Neural progenitor cell (in vitro differentiated cells): ENCODE measurements around the gene MTHFR. TPM values are rescaled to one million over a fixed set of nuclear protein-coding genes. Genes with fewer than 3 reads are reported as not detected.

Source experiments
- DNase-seq: peaks from one replicate; pipeline ENCODE4 v3.0.0-alpha.2; 2016; ENCODE audit warnings: low spot score
- H2AFZ ChIP-seq: fragments of 200-600 bp; sonication (generic); replicated peaks from 2 replicates; pipeline ENCODE4 v1.6.1; 2016; ENCODE audit warnings: antibody characterized with exemption
- H3F3A ChIP-seq: fragments of 200-600 bp; sonication (generic); 2 replicates; pipeline ENCODE4 v1.6.1; 2016; ENCODE audit warnings: antibody characterized with exemption, low read depth
- H3K27ac ChIP-seq: fragments of 200-600 bp; sonication (generic); 2 replicates; pipeline ENCODE4 v1.5.1; 2016; ENCODE audit warnings: mild to moderate bottlenecking
- H3K27me3 ChIP-seq: fragments of 200-600 bp; sonication (generic); 2 replicates; pipeline ENCODE4 v1.6.1; 2016; ENCODE audit warnings: mild to moderate bottlenecking, moderate library complexity
- H3K36me3 ChIP-seq: fragments of 200-600 bp; sonication (generic); 2 replicates; pipeline ENCODE4 v1.5.1; 2016
- H3K4me1 ChIP-seq: fragments of 200-600 bp; sonication (generic); 2 replicates; pipeline ENCODE4 v1.6.1; 2016; ENCODE audit warnings: mixed run types
- H3K4me2 ChIP-seq: fragments of 200-600 bp; sonication (generic); 2 replicates; pipeline ENCODE4 v1.6.1; 2016
- H3K4me3 ChIP-seq: fragments of 200-600 bp; sonication (generic); 2 replicates; pipeline ENCODE4 v1.5.1; 2016
- H3K79me2 ChIP-seq: fragments of 200-600 bp; sonication (generic); 2 replicates; pipeline ENCODE4 v1.6.1; 2016; ENCODE audit warnings: low read depth
- H3K9ac ChIP-seq: fragments of 200-600 bp; sonication (generic); 2 replicates; pipeline ENCODE4 v1.6.1; 2016
- H3K9me3 ChIP-seq: fragments of 200-600 bp; sonication (generic); 2 replicates; pipeline ENCODE4 v1.5.1; 2016; ENCODE audit warnings: low read depth
- H4K20me1 ChIP-seq: fragments of 200-600 bp; sonication (generic); 2 replicates; pipeline ENCODE4 v1.6.1; 2016; ENCODE audit warnings: low read depth
- H3K27ac Mint-ChIP-seq: 3 replicates; pipeline ENCODE4 v1.8.0; 2021; ENCODE audit warnings: mixed read lengths
- H3K27me3 Mint-ChIP-seq: 2 replicates; pipeline ENCODE4 v1.8.0; 2022; ENCODE audit warnings: low read depth, mild to moderate bottlenecking, inconsistent platforms, moderate library complexity, mixed read lengths; ENCODE audit not compliant: insufficient read depth
- H3K36me3 Mint-ChIP-seq: 3 replicates; pipeline ENCODE4 v1.8.0; 2021; ENCODE audit warnings: mixed read lengths
- H3K4me1 Mint-ChIP-seq: 3 replicates; pipeline ENCODE4 v1.8.0; 2021; ENCODE audit warnings: mixed read lengths
- H3K4me3 Mint-ChIP-seq: 3 replicates; pipeline ENCODE4 v1.8.0; 2021; ENCODE audit warnings: mild to moderate bottlenecking, moderate library complexity, mixed read lengths
- H3K9me3 Mint-ChIP-seq: 3 replicates; pipeline ENCODE4 v1.8.0; 2020; ENCODE audit warnings: mixed read lengths
- EZH2 ChIP-seq: fragments of 200-600 bp; sonication (generic); IDR thresholded peaks from 2 replicates; pipeline ENCODE4 v1.6.1; 2017; ENCODE audit warnings: antibody characterized with exemption, mild to moderate bottlenecking, moderate library complexity
- EZH2phosphoT487 ChIP-seq: fragments of 200-600 bp; sonication (generic); IDR thresholded peaks from 2 replicates; pipeline ENCODE4 v1.6.1; 2017; ENCODE audit warnings: antibody characterized with exemption
- total RNA-seq: library from RNA; depleted of rRNA; stranded (reverse); fragments of >200 nt; gene quantifications from 2 replicates; pipeline ENCODE4 v1.2.3, GENCODE V29; 2015; ENCODE audit warnings: low replicate concordance
- TF ChIP-seq, protein P1 (sequence below): fragments of 200-600 bp; sonication (generic); IDR thresholded peaks from 2 replicates; pipeline ENCODE4 v1.5.1; 2017; ENCODE audit warnings: antibody characterized with exemption, mild to moderate bottlenecking

The MTHFR gene
- total RNA-seq, 1 donor from 2014 or later, result 7.0 TPM

DNA sequence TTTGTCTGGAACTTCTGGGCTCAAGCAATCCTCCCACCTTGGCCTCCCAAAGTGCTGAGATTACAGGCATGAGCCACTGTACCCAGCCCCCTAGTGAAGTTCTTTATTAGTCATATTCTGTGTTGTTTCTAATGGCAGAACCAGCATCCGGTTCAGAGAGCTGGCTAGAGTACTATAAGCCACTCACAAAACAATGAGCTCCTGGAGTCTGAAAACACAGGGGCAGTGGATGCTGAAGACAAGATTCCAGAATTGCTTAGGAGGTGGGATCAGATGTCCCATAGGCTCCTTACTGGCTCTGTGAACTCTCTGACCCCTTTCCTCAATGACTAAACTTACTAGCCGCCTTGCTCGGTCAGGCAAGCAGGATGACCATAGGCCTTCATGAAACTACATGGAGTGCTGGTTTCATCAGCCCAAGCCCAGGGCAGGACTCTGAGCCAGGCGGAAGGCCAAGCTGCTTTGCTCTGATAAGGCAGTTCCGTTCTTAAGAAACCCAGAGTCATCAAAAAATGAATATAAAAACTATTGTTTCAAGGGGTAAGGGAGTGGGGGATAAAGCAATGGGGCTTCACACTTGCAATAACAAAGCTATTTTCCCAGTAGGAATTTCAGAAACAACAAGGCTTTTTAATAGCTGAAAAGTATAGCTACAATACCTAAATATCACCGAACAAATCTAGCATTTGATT, 8.1 kb downstream of the MTHFR start:
- Mint-ChIP-seq H3K27ac (no peak overlapping the region), H3K9me3 (no peaks in the 10 kb centered on the region), H3K4me1 (peaks cover 13% of the 10 kb centered on the region), H3K4me3 (no peak overlapping the region), H3K27me3 (peaks cover 6% of the 10 kb centered on the region), H3K36me3 (peaks cover 14% of the 10 kb centered on the region)
- Histone ChIP-seq H3K4me1 (peaks cover 7% of the 10 kb centered on the region), H2AFZ (no peak overlapping the region), H3F3A (peaks cover 5% of the 10 kb centered on the region), H3K27ac (no peak overlapping the region), H3K9me3 (no peaks in the 10 kb centered on the region), H3K36me3 (no peaks in the 10 kb centered on the region), H4K20me1 (peaks cover under 1% of the 10 kb centered on the region), H3K9ac (no peak overlapping the region), H3K27me3 (no peaks in the 10 kb centered on the region), H3K4me2 (no peak overlapping the region), H3K79me2 (no peaks in the 10 kb centered on the region), H3K4me3 (no peak overlapping the region)
- DNase-seq, result no peak
- TF ChIP-seq EZH2, result no peak
- TF ChIP-seq EZH2phosphoT487, result no peak
- TF ChIP-seq, protein P1, sequence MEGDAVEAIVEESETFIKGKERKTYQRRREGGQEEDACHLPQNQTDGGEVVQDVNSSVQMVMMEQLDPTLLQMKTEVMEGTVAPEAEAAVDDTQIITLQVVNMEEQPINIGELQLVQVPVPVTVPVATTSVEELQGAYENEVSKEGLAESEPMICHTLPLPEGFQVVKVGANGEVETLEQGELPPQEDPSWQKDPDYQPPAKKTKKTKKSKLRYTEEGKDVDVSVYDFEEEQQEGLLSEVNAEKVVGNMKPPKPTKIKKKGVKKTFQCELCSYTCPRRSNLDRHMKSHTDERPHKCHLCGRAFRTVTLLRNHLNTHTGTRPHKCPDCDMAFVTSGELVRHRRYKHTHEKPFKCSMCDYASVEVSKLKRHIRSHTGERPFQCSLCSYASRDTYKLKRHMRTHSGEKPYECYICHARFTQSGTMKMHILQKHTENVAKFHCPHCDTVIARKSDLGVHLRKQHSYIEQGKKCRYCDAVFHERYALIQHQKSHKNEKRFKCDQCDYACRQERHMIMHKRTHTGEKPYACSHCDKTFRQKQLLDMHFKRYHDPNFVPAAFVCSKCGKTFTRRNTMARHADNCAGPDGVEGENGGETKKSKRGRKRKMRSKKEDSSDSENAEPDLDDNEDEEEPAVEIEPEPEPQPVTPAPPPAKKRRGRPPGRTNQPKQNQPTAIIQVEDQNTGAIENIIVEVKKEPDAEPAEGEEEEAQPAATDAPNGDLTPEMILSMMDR, result no peak

DNA sequence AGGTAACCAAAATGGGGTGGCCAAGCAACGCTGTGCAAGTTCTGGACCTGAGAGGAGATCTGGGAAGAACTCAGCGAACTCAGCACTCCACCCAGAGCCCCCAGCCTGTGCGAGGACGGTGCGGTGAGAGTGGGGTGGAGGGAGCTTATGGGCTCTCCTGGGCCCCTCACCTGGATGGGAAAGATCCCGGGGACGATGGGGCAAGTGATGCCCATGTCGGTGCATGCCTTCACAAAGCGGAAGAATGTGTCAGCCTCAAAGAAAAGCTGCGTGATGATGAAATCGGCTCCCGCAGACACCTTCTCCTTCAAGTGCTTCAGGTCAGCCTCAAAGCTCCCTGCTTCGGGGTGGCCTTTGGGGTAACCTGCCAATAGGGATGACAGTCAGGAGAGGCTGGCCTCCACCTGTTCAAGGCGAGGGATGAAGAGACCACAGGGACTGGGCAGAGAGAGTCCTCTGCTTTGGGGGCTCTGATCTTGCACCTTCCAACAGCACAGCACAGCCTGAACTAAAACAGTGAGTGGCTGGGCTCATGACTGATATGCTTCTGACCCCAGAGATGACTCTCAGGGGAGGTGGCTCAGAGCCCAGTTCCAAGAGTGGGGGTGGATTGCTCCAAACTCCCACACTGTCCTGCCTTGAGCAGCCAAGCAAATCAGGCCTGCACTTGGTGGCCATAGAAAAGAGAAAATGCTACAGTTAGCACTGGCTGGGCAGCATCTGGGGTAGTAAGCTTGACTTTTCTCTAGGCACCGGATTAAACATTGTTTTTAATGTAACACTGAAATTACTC, 9.5 kb downstream of the MTHFR start:
- H3K27me3 ChIP-seq, result no peaks in the 10 kb centered on the region
- no peaks in the 10 kb centered on the region for H3F3A ChIP-seq
- H3K4me3 ChIP-seq, result no peak overlapping the region
- Mint-ChIP-seq H3K36me3 (peaks cover 16% of the 10 kb centered on the region), H3K4me3 (no peak overlapping the region), H3K4me1 (peaks cover 1% of the 10 kb centered on the region), H3K27ac (peak overlapping the region; percentile 33), H3K9me3 (no peaks in the 10 kb centered on the region), H3K27me3 (peaks cover 6% of the 10 kb centered on the region)
- no peak overlapping the region for H2AFZ ChIP-seq
- H3K79me2 ChIP-seq, result no peaks in the 10 kb centered on the region
- no peak for TF ChIP-seq EZH2
- TF ChIP-seq, protein P1, result no peak
- no peak for TF ChIP-seq EZH2phosphoT487
- no peak for DNase-seq
- H3K9ac ChIP-seq, result no peak overlapping the region
- no peak overlapping the region for H3K4me2 ChIP-seq
- H3K9me3 ChIP-seq, result no peaks in the 10 kb centered on the region
- no peaks in the 10 kb centered on the region for H3K36me3 ChIP-seq
- H4K20me1 ChIP-seq, result no peaks in the 10 kb centered on the region
- H3K27ac ChIP-seq, result no peak overlapping the region
- H3K4me1 ChIP-seq, result no peaks in the 10 kb centered on the region

DNA sequence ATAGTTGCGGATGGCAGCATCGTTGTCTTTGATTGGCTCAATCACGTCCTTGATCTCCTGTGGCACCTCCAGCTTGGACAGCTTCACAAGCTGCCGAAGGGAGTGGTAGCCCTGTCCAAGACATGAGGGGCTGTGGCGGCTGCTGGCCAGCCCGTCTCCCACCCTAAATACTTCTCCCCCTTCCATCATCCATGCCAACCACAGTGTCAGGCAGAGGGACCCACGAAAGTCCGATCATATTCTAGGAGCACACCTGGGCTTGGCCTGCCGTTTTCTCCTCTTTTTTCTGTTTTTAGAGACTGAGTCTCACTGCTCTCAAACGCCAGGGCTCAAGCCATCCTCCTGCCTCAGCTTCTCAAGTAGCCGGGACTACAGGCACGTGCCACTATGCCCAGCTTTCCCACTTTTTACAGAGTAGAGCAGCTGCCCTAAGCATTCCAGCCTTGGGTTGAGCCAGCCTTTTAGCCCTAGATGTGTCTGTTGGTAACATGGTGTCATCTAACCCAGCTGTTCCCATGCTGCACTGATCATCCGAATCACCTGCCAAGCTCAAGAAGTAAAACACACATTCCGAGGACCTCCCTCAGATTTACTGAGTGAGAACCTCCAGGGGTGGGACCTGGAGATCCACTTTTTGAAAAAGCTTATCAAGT, 10.4 kb downstream of the MTHFR start:
- Mint-ChIP-seq H3K36me3 (peaks cover 14% of the 10 kb centered on the region), H3K27ac (no peak overlapping the region)

More for the DNA sequence above, 10.4 kb downstream of the MTHFR start:
- Histone ChIP-seq H2AFZ (no peak overlapping the region), H3K9ac (no peak overlapping the region), H4K20me1 (no peaks in the 10 kb centered on the region), H3K36me3 (no peaks in the 10 kb centered on the region), H3K4me1 (no peaks in the 10 kb centered on the region), H3K9me3 (no peaks in the 10 kb centered on the region), H3K79me2 (no peaks in the 10 kb centered on the region), H3K4me2 (no peak overlapping the region), H3K27ac (no peak overlapping the region), H3F3A (no peaks in the 10 kb centered on the region), H3K27me3 (no peaks in the 10 kb centered on the region), H3K4me3 (no peak overlapping the region)
- TF ChIP-seq EZH2phosphoT487 (no peak), EZH2 (no peak)
- TF ChIP-seq, protein P1, result no peak
- H3K4me3 Mint-ChIP-seq, result no peak overlapping the region
- no peak for DNase-seq
- peaks cover 4% of the 10 kb centered on the region for H3K27me3 Mint-ChIP-seq
- H3K9me3 Mint-ChIP-seq, result no peaks in the 10 kb centered on the region
- H3K4me1 Mint-ChIP-seq, result no peaks in the 10 kb centered on the region
